Epithelial cell of esophagus (primary cell): ENCODE measurements around the gene IQCC.

Source experiments
- DNase-seq: peaks from one replicate; pipeline ENCODE4 v3.0.0; 2010; ENCODE audit warnings: low read depth
- H3K4me3 ChIP-seq: 2 replicates; pipeline ENCODE4 v1.5.1; 2011; ENCODE audit warnings: mild to moderate bottlenecking, low read length, control low read depth
- CTCF ChIP-seq: IDR thresholded peaks from 2 replicates; pipeline ENCODE4 v1.5.1; 2011; ENCODE audit warnings: low read depth, mild to moderate bottlenecking, low read length, control low read depth, inconsistent platforms; ENCODE audit not compliant: insufficient read depth; ENCODE audit errors: missing control alignments

The IQCC gene

GRCh38 chr1:32184650-32185049 lies 20.8 kb upstream of the IQCC start:
- no peak for DNase-seq
- TF ChIP-seq CTCF, result no peak
- H3K4me3 ChIP-seq, result no peak overlapping the region

GRCh38 chr1:32186077-32186476 lies 19.4 kb upstream of the IQCC start:
- TF ChIP-seq CTCF, result no peak

GRCh38 chr1:32186491-32186890 lies 19.0 kb upstream of the IQCC start:
- H3K4me3 ChIP-seq, result no peak overlapping the region
- TF ChIP-seq CTCF, result no peak
- DNase-seq, result no peak

More at GRCh38 chr1:32186077-32186476, 19.4 kb upstream of the IQCC start:
- no peak overlapping the region for H3K4me3 ChIP-seq
- DNase-seq, result no peak

GRCh38 chr1:32187850-32188249 lies 17.6 kb upstream of the IQCC start:
- no peak for DNase-seq
- H3K4me3 ChIP-seq, result no peak overlapping the region
- TF ChIP-seq CTCF, result no peak

- no peak for TF ChIP-seq CTCF
- H3K4me3 ChIP-seq, result no peak overlapping the region
- DNase-seq, result no peak
These were observed 13.1 kb upstream of the IQCC start for GRCh38 chr1:32192220-32192948.

- TF ChIP-seq CTCF, result no peak
- no peak overlapping the region for H3K4me3 ChIP-seq
- no peak for DNase-seq
These were observed 10.5 kb upstream of the IQCC start for GRCh38 chr1:32194984-32195383.

- H3K4me3 ChIP-seq, result no peak overlapping the region
- DNase-seq, result no peak
- no peak for TF ChIP-seq CTCF
These were observed 9.9 kb upstream of the IQCC start for GRCh38 chr1:32195531-32195930.
